ENCODE data around the gene ZNF518A. TPM values are rescaled to one million over a fixed set of nuclear protein-coding genes. Genes with fewer than 3 reads are reported as not detected.

The ZNF518A gene
- total RNA-seq, 1 donor from 2014 or later = 23.3 TPM

GRCh38 chr10:96089670-96090462 lies 40.2 kb upstream of the ZNF518A start:
- Histone ChIP-seq H3K27ac (peak overlapping the region; percentile 97), H3K4me1 (no peaks in the 10 kb centered on the region), H3K9me3 (no peaks in the 10 kb centered on the region), H3K27me3 (ENCODE audit: low read depth) (peaks cover 28% of the 10 kb centered on the region), H3K4me3 (peak overlapping the region; percentile 68), H3K36me3 (no peaks in the 10 kb centered on the region)
- peak; percentile 99 for ATAC-seq
- intact Hi-C loops (cut with DNase I) = loop anchor here (5.0 kb wide), 1 partner anchor 37 kb away; no protein-coding TSS in a partner anchor
- TF ChIP-seq, protein P1, sequence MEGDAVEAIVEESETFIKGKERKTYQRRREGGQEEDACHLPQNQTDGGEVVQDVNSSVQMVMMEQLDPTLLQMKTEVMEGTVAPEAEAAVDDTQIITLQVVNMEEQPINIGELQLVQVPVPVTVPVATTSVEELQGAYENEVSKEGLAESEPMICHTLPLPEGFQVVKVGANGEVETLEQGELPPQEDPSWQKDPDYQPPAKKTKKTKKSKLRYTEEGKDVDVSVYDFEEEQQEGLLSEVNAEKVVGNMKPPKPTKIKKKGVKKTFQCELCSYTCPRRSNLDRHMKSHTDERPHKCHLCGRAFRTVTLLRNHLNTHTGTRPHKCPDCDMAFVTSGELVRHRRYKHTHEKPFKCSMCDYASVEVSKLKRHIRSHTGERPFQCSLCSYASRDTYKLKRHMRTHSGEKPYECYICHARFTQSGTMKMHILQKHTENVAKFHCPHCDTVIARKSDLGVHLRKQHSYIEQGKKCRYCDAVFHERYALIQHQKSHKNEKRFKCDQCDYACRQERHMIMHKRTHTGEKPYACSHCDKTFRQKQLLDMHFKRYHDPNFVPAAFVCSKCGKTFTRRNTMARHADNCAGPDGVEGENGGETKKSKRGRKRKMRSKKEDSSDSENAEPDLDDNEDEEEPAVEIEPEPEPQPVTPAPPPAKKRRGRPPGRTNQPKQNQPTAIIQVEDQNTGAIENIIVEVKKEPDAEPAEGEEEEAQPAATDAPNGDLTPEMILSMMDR (IDR thresholded peaks at IDR 0.05) = no peak
- peak; percentile 96 for DNase-seq

- DNase-seq (no peak), ATAC-seq (no peak)
These were observed 39.7 kb upstream of the ZNF518A start for GRCh38 chr10:96090463-96090800.

GRCh38 chr10:96092999-96093767 lies 36.9 kb upstream of the ZNF518A start:
- H3K9me3 ChIP-seq = no peaks in the 10 kb centered on the region
- peaks cover 58% of the 10 kb centered on the region for H3K27me3 ChIP-seq (ENCODE audit: low read depth)

More at GRCh38 chr10:96090463-96090800, 39.7 kb upstream of the ZNF518A start:
- Histone ChIP-seq H3K27me3 (ENCODE audit: low read depth) (peaks cover 34% of the 10 kb centered on the region), H3K27ac (peak overlapping the region; percentile 97), H3K36me3 (no peaks in the 10 kb centered on the region), H3K4me1 (no peaks in the 10 kb centered on the region), H3K4me3 (peak overlapping the region; percentile 68), H3K9me3 (no peaks in the 10 kb centered on the region)
- intact Hi-C loops (cut with DNase I) = loop anchor here (5.0 kb wide), 1 partner anchor 37 kb away; no protein-coding TSS in a partner anchor
- TF ChIP-seq, protein P1 (IDR thresholded peaks at IDR 0.05) = no peak

DNA sequence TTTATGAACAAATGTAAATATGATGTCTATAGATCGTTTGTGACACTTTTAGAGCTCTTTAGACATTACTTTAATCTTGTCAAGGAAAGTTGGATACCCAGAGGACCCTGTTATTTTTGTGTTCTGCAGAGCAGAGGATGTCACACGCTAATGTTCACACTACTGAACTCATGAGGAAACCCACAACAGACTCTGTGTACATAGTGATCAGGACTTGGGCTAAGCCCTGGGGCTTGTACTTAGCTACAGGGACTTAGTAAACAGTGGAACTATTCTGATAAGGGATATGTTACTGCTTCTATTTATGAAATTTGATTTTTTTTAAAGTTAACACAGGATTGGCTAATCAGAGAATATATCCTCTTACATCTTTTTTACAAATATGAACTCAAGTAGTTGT lies 36.1 kb upstream of the ZNF518A start:
- H3K4me3 ChIP-seq = no peak overlapping the region
- DNase-seq = no peak
- H3K27ac ChIP-seq = no peak overlapping the region
- H3K36me3 ChIP-seq = no peaks in the 10 kb centered on the region
- intact Hi-C loops (cut with DNase I) = loop anchor here (5.0 kb wide), 1 partner anchor 33 kb away; no protein-coding TSS in a partner anchor
- TF ChIP-seq, protein P1 (IDR thresholded peaks at IDR 0.05) = no peak
- H3K4me1 ChIP-seq = no peaks in the 10 kb centered on the region
- H3K9me3 ChIP-seq = no peaks in the 10 kb centered on the region
- no peak for ATAC-seq
- peaks cover 58% of the 10 kb centered on the region for H3K27me3 ChIP-seq (ENCODE audit: low read depth)

More at GRCh38 chr10:96092999-96093767, 36.9 kb upstream of the ZNF518A start:
- Histone ChIP-seq H3K4me1 (no peaks in the 10 kb centered on the region), H3K4me3 (no peak overlapping the region), H3K36me3 (no peaks in the 10 kb centered on the region), H3K27ac (no peak overlapping the region)
- ATAC-seq (no peak), DNase-seq (no peak)
- TF ChIP-seq, protein P1 (IDR thresholded peaks at IDR 0.05) = no peak
- intact Hi-C loops (cut with DNase I) = loop anchor here (5.0 kb wide), 1 partner anchor 34 kb away; no protein-coding TSS in a partner anchor

DNA sequence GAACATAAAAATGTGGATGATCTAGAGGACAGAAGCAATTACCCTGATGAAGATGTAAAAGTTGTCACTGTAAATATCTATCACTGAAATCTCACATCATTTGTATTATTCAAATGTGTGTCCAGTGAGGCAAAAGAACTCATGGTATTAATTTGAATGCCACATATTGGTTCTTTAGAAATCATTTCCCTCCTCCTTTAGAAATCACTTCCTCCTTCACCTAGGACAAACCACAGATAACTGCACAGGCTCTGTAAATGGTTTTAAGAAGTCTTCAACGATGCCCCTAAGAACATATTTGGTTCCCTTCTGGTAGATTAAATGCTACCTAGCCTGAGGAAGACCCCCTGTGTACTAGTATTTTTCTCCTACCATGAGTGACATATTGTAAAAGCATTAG lies 33.1 kb upstream of the ZNF518A start:
- H3K27ac ChIP-seq = no peak overlapping the region
- no peaks in the 10 kb centered on the region for H3K4me1 ChIP-seq
- intact Hi-C loops (cut with DNase I) = no loop called here
- no peaks in the 10 kb centered on the region for H3K9me3 ChIP-seq
- no peak for DNase-seq
- ATAC-seq = no peak
- H3K36me3 ChIP-seq = no peaks in the 10 kb centered on the region
- TF ChIP-seq, protein P1 (IDR thresholded peaks at IDR 0.05) = no peak
- H3K4me3 ChIP-seq = no peak overlapping the region
- peaks cover 80% of the 10 kb centered on the region for H3K27me3 ChIP-seq (ENCODE audit: low read depth)

All from lower lobe of right lung (tissue), 2 donors.